Pancreas (tissue), 10 donors: ENCODE measurements around the gene KIZ. TPM values are rescaled to one million over a fixed set of nuclear protein-coding genes. Genes with fewer than 3 reads are reported as not detected.

Experiments used
- ATAC-seq, 4 donors: fragments of 200-7000 bp; cut with Tn5 transposase; one replicate each; pipeline versions ENCODE4 v1.8.0 to v1.9.1; 2020; ENCODE audit warnings: mild to moderate bottlenecking in 4 of 4, moderate library complexity in 4 of 4
- DNase-seq, 6 donors: peaks; one replicate each; pipeline ENCODE4 v3.0.0-alpha.2; 2020
- FAIRE-seq: peaks from 2 replicates; lab custom pipeline; 2012; peaks lifted over from hg19 to GRCh38; lab: Jason Lieb, UNC
- H3K27ac ChIP-seq, 4 donors: fragments of 200-600 bp; sonication (generic); 1 replicate in 3 of 4; 2 replicates in 1 of 4; pipeline versions ENCODE4 v1.5.0 to v1.8.0; 2020
- H3K27me3 ChIP-seq, 4 donors: fragments of 200-600 bp; one replicate each; pipeline ENCODE4 v1.8.0; 2021
- H3K36me3 ChIP-seq, 3 donors: fragments of 200-600 bp; sonication (generic) in 1 of 3; one replicate each; pipeline versions ENCODE4 v1.5.0 to v1.8.0; 2020 to 2021
- H3K4me1 ChIP-seq, 3 donors: fragments of 200-600 bp; one replicate each; pipeline ENCODE4 v1.8.0; 2021
- H3K4me3 ChIP-seq, 4 donors: fragments of 200-600 bp; sonication (generic) in 2 of 4; one replicate each; pipeline versions ENCODE4 v1.5.0 to v1.8.0; 2020 to 2021
- H3K9me3 ChIP-seq, 4 donors: fragments of 200-600 bp; one replicate each; pipeline ENCODE4 v1.8.0; 2021
- WGBS, 2 donors: extraction: QIAGEN DNeasy Blood & Tissue Kit; methylation state at CpG; one replicate each; pipeline ENCODE4 v1.1.7; 2013; 5-methylcytosine and 5-hydroxymethylcytosine counted together
- intact Hi-C, 3 donors: fragments of 100-400 bp; cut with DNase I; formaldehyde crosslinking; loops; one replicate each; pipeline versions ENCODE4 v1.11.1 to v1.14.2; 2022
- polyA plus RNA-seq, 2 donors: library from polyadenylated mRNA; stranded (reverse); fragments of 200-250 nt; gene quantifications; one replicate each; pipeline ENCODE4 v1.2.3, GENCODE V29; 2013
- total RNA-seq, 6 donors: library from RNA; stranded (reverse); fragmentation: NEBNext Ultra II Directional in 4 of 6; extraction: Animal tissue kit (Norgen Biotek cat#: 25700) in 4 of 6; gene quantifications; one replicate each; pipeline versions ENCODE4 v1.2.1 to v1.2.4, GENCODE V29; 2021 to 2023
- TF ChIP-seq, protein P1 (sequence below), 4 donors: fragments of 200-600 bp; sonication (generic) in 3 of 4; IDR thresholded peaks; one replicate each; pipeline versions ENCODE4 v1.5.0 to v1.8.0; 2021; ENCODE audit warnings: antibody characterized with exemption in 4 of 4
- donor health status: healthy with polysubstance abuse.
- donor health status: DM: no; HTN: no; CAD: no; lungs with moderate emphysema.
- donor health status: DM: no; HTN: no; CAD: no.
- donor health status: control.
- donor health status: control.
- donor health status: Bipolar disorder and iron deficiency.
- donor health status: DM: yes; HTN: yes; CAD: no.
- donor health status: DM: no; HTN: no; CAD: no.
- donor health status: DM: no; HTN: no; CAD: no.
- donor health status: DM: yes; HTN: yes; CAD: no.

KIZ gene
- total and polyA plus RNA-seq, 8 donors: 8.5 to 28.7 (median 19.2) TPM

GRCh38 chr20:21235484-21236445 lies 109.9 kb downstream of the KIZ start:
- 22 to 24% methylated on average over 15 of the region's 15 CpGs for WGBS, 2 donors
- FAIRE-seq (peak; percentile 65), DNase-seq (peak; percentile 24 to 85 (median 59)), ATAC-seq (peak; percentile 77 to 98 (median 94))
- TF ChIP-seq, protein P1, sequence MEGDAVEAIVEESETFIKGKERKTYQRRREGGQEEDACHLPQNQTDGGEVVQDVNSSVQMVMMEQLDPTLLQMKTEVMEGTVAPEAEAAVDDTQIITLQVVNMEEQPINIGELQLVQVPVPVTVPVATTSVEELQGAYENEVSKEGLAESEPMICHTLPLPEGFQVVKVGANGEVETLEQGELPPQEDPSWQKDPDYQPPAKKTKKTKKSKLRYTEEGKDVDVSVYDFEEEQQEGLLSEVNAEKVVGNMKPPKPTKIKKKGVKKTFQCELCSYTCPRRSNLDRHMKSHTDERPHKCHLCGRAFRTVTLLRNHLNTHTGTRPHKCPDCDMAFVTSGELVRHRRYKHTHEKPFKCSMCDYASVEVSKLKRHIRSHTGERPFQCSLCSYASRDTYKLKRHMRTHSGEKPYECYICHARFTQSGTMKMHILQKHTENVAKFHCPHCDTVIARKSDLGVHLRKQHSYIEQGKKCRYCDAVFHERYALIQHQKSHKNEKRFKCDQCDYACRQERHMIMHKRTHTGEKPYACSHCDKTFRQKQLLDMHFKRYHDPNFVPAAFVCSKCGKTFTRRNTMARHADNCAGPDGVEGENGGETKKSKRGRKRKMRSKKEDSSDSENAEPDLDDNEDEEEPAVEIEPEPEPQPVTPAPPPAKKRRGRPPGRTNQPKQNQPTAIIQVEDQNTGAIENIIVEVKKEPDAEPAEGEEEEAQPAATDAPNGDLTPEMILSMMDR (IDR thresholded peaks at IDR 0.05): peak; percentile 36 to 73 (median 58)
- Histone ChIP-seq H3K4me1 (no peaks in the 10 kb centered on the region), H3K27ac (no peak overlapping the region), H3K27me3 (no peaks in the 10 kb centered on the region), H3K9me3 (no peaks in the 10 kb centered on the region), H3K4me3 (no peak overlapping the region), H3K36me3 (peaks cover 0 to 11% (median 0%) of the 10 kb centered on the region in 3 donors)
- intact Hi-C loops: loop anchor here in 2 of 3 donors (5.0 to 10.0 kb wide), 3 partner anchors 269 to 339 kb away; no protein-coding TSS in a partner anchor

GRCh38 chr20:21237956-21238799 lies 112.3 kb downstream of the KIZ start:
- intact Hi-C loops: loop anchor here in 2 of 3 donors (5.0 to 10.0 kb wide), 3 partner anchors 267 to 337 kb away; no protein-coding TSS in a partner anchor
- H3K9me3 ChIP-seq: no peaks in the 10 kb centered on the region
- FAIRE-seq: no peak
- DNase-seq: no peak
- TF ChIP-seq, protein P1 (IDR thresholded peaks at IDR 0.05): no peak
- no peak for ATAC-seq
- H3K27me3 ChIP-seq: no peaks in the 10 kb centered on the region
- H3K4me3 ChIP-seq: no peak overlapping the region
- no peaks in the 10 kb centered on the region for H3K4me1 ChIP-seq
- 82 to 88% methylated on average over 10 of the region's 10 CpGs for WGBS, 2 donors
- H3K27ac ChIP-seq: no peak overlapping the region
- H3K36me3 ChIP-seq: peaks cover 0 to 7% (median 0%) of the 10 kb centered on the region in 3 donors

DNA sequence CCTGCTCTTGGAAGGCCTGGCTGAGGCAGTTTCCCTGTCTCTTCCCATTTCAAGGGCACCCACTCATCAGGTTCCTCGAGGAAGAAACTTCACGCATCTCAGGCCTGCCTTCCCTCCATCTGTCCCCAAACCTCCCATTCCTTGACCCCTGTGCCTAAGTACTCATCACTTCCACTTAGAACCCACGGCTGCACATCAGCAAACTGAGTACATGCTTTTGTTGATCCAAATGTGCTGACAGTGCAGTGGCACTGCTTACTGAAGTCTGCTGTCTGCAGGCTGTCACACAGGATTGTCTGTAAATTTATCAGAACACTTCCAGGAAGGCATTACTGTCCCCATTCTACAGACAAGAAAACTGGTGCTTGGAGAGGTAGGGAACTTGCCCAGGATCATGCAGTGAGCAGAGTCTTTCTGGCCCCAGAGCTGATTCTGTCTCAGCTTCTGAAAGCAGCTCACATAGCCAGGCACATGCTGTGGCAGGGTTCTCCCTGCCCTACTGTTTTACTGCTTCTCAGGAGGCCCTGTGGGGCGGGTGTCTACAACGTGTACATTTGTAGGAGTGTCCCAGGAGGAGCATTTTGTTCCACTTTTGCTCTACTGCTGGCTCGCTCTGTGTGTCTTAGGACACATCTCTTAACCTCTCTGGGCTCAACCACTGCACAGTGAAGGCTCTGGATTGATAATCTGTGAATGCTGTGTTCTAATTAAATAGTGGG lies 113.1 kb downstream of the KIZ start:
- 82% methylated on average over 6 of the region's 6 CpGs for WGBS, 2 donors
- no peak for ATAC-seq
- no peaks in the 10 kb centered on the region for H3K9me3 ChIP-seq
- TF ChIP-seq, protein P1 (IDR thresholded peaks at IDR 0.05): no peak
- H3K27ac ChIP-seq: no peak overlapping the region
- intact Hi-C loops: loop anchor here in 2 of 3 donors (5.0 to 10.0 kb wide), 3 partner anchors 266 to 336 kb away; no protein-coding TSS in a partner anchor
- H3K4me1 ChIP-seq: no peaks in the 10 kb centered on the region
- H3K36me3 ChIP-seq: peaks cover 0 to 7% (median 0%) of the 10 kb centered on the region in 3 donors
- H3K27me3 ChIP-seq: no peaks in the 10 kb centered on the region
- no peak for FAIRE-seq
- no peak overlapping the region for H3K4me3 ChIP-seq
- DNase-seq: no peak

GRCh38 chr20:21240394-21240793 lies 114.5 kb downstream of the KIZ start:
- no peak for ATAC-seq
- no peak for FAIRE-seq
- no peak overlapping the region for H3K27ac ChIP-seq
- intact Hi-C loops: loop anchor here in 2 of 3 donors (5.0 to 10.0 kb wide), 3 partner anchors 264 to 386 kb away; no protein-coding TSS in a partner anchor
- no peak for DNase-seq
- no peak overlapping the region for H3K4me3 ChIP-seq
- peaks cover 0 to 7% (median 0%) of the 10 kb centered on the region in 3 donors for H3K36me3 ChIP-seq
- H3K9me3 ChIP-seq: no peaks in the 10 kb centered on the region
- 88 to 90% methylated on average over 9 of the region's 9 CpGs for WGBS, 2 donors
- TF ChIP-seq, protein P1 (IDR thresholded peaks at IDR 0.05): no peak
- no peaks in the 10 kb centered on the region for H3K4me1 ChIP-seq
- H3K27me3 ChIP-seq: no peaks in the 10 kb centered on the region
